ENCODE results near the gene NDUFA6. TPM values are rescaled to one million over a fixed set of nuclear protein-coding genes. Genes with fewer than 3 reads are reported as not detected.

The NDUFA6 gene
- total and polyA plus RNA-seq, 2 of the 13 experiments (the other 11 are each of a cell fraction or from before 2014, with no cell fraction given), result 68.5 to 87.8 TPM

DNA sequence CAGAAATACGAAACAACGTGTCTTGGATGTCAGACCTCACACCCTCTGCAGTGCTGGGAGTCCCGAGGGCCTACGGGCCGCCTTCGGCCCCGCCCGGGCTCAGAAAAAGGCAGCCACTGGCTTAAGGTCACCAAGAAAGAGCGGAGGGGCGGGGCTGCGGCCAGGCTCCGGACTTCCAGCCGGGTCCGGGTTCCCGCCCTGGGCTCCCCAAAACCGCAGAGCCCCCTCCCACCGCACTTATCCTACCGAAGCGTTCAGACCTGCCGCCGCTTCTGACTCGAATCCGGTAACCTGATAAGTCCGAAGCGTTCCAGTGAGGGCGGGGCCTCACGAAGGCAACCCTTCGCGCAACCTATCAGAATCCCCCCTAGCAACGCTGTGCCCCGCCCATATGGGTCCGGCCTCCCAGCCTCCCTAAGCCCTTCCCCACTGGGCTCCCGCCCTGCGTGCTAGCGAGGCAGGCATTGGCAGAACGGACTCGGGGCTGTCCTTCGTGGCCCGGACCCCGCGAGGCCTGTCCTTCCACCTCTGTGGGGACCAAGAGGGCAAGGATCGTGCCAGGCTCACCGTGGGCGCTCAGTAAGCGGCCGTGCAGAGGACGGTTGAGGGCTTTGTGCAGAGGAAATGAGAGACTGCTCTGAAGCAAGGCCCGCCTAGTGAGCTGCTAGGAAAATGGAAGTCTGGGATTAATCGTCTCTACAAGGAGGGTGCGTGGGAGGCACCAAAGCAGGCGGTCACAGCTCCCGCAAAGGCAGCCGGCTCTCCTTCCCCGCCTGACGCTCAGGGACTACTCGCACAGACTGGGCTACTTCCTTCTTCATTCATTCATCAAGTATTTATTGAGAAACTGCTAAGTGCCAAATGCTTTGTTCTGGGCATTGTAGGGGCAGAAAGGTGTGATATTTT is 19.8 kb downstream of the NDUFA6 start, which contains the start of gene NAGA (continued):
- TF ChIP-seq, protein P1, sequence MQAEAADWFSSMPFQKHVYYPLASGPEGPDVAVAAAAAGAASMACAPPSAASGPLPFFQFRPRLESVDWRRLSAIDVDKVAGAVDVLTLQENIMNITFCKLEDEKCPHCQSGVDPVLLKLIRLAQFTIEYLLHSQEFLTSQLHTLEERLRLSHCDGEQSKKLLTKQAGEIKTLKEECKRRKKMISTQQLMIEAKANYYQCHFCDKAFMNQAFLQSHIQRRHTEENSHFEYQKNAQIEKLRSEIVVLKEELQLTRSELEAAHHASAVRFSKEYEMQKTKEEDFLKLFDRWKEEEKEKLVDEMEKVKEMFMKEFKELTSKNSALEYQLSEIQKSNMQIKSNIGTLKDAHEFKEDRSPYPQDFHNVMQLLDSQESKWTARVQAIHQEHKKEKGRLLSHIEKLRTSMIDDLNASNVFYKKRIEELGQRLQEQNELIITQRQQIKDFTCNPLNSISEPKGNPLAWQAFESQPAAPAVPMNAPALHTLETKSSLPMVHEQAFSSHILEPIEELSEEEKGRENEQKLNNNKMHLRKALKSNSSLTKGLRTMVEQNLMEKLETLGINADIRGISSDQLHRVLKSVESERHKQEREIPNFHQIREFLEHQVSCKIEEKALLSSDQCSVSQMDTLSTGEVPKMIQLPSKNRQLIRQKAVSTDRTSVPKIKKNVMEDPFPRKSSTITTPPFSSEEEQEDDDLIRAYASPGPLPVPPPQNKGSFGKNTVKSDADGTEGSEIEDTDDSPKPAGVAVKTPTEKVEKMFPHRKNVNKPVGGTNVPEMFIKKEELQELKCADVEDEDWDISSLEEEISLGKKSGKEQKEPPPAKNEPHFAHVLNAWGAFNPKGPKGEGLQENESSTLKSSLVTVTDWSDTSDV (CRISPR knock-in tag; IDR thresholded peaks at IDR 0.05), result no peak
- TF ChIP-seq, protein P2, sequence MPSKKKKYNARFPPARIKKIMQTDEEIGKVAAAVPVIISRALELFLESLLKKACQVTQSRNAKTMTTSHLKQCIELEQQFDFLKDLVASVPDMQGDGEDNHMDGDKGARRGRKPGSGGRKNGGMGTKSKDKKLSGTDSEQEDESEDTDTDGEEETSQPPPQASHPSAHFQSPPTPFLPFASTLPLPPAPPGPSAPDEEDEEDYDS (CRISPR knock-in tag; IDR thresholded peaks at IDR 0.05), result peak; percentile 90
- TF ChIP-seq ZNF225 (CRISPR knock-in tag; IDR thresholded peaks at IDR 0.05), result no peak
- TF ChIP-seq HNRNPLL (IDR thresholded peaks at IDR 0.05; ENCODE audit: low read depth, low read length, poor library complexity, severe bottlenecking), result peak; percentile 77
- TF ChIP-seq RORA (CRISPR knock-in tag; IDR thresholded peaks at IDR 0.05), result no peak
- TF ChIP-seq, protein P3, sequence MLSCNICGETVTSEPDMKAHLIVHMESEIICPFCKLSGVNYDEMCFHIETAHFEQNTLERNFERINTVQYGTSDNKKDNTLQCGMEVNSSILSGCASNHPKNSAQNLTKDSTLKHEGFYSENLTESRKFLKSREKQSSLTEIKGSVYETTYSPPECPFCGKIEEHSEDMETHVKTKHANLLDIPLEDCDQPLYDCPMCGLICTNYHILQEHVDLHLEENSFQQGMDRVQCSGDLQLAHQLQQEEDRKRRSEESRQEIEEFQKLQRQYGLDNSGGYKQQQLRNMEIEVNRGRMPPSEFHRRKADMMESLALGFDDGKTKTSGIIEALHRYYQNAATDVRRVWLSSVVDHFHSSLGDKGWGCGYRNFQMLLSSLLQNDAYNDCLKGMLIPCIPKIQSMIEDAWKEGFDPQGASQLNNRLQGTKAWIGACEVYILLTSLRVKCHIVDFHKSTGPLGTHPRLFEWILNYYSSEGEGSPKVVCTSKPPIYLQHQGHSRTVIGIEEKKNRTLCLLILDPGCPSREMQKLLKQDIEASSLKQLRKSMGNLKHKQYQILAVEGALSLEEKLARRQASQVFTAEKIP (CRISPR knock-in tag; IDR thresholded peaks at IDR 0.05; ENCODE audit: borderline replicate concordance), result no peak
- peak; percentile 93 for TF ChIP-seq RNF2 (conservative IDR thresholded peaks at IDR 0.05; ENCODE audit: low read depth)
- TF ChIP-seq, protein P4, sequence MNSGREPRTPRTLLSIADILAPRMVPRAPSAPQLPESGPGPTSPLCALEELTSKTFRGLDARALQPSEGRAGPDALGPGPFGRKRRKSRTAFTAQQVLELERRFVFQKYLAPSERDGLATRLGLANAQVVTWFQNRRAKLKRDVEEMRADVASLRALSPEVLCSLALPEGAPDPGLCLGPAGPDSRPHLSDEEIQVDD (CRISPR knock-in tag; IDR thresholded peaks at IDR 0.05; ENCODE audit: borderline replicate concordance), result peak; percentile 95; the same call in 1 of the 2 replicates
- no peak for TF ChIP-seq ZNF629 (CRISPR knock-in tag; conservative IDR thresholded peaks at IDR 0.05)
- no peak for TF ChIP-seq SNAI1 (CRISPR knock-in tag; IDR thresholded peaks at IDR 0.05; ENCODE audit: borderline replicate concordance)
- TF ChIP-seq ZNF546 (CRISPR knock-in tag; conservative IDR thresholded peaks at IDR 0.05), result no peak
- TF ChIP-seq, protein P5, sequence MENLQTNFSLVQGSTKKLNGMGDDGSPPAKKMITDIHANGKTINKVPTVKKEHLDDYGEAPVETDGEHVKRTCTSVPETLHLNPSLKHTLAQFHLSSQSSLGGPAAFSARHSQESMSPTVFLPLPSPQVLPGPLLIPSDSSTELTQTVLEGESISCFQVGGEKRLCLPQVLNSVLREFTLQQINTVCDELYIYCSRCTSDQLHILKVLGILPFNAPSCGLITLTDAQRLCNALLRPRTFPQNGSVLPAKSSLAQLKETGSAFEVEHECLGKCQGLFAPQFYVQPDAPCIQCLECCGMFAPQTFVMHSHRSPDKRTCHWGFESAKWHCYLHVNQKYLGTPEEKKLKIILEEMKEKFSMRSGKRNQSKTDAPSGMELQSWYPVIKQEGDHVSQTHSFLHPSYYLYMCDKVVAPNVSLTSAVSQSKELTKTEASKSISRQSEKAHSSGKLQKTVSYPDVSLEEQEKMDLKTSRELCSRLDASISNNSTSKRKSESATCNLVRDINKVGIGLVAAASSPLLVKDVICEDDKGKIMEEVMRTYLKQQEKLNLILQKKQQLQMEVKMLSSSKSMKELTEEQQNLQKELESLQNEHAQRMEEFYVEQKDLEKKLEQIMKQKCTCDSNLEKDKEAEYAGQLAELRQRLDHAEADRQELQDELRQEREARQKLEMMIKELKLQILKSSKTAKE (CRISPR knock-in tag; IDR thresholded peaks at IDR 0.05; ENCODE audit: borderline replicate concordance), result peak; percentile 44; the same call in 1 of the 2 replicates
- TF ChIP-seq SIX1 (CRISPR knock-in tag; IDR thresholded peaks at IDR 0.05; ENCODE audit: borderline replicate concordance), result peak; percentile 87
- TF ChIP-seq PHB2 (IDR thresholded peaks at IDR 0.05; ENCODE audit: partially characterized antibody), result no peak
- TF ChIP-seq ZFP41 (CRISPR knock-in tag; IDR thresholded peaks at IDR 0.05; ENCODE audit: borderline replicate concordance), result 0 out of 2 replicates have a peak, but pooled peaks have one; percentile 21
- no peak for TF ChIP-seq ZNF329 (CRISPR knock-in tag; IDR thresholded peaks at IDR 0.05; ENCODE audit: low read depth)
- peak; percentile 49; the same call in 1 of the 2 replicates for TF ChIP-seq ZNF232 (CRISPR knock-in tag; IDR thresholded peaks at IDR 0.05; ENCODE audit: borderline replicate concordance)
- no peak for TF ChIP-seq FOSL2 (CRISPR knock-in tag; IDR thresholded peaks at IDR 0.05)
- no peak for TF ChIP-seq ZNF138 (CRISPR knock-in tag; IDR thresholded peaks at IDR 0.05; ENCODE audit: low read depth)
- TF ChIP-seq ZFP62 (CRISPR knock-in tag; IDR thresholded peaks at IDR 0.05), result no peak

Measured in HepG2 (cell line).